NCI-H510A treated with DMSO at 0.1 percent for 48 hours (cell line): Measurements from ENCODE around the gene S100A14.
"Not testable (repeated sequence)": the region's sequence is repeated elsewhere in the genome, so short reads cannot be mapped to it uniquely, and the experiment has no call there.

ENCODE experiments used
- DNase-seq: peaks from one replicate; lab custom pipeline; 2025; lab: John Stamatoyannopoulos, UW

The S100A14 gene

DNA sequence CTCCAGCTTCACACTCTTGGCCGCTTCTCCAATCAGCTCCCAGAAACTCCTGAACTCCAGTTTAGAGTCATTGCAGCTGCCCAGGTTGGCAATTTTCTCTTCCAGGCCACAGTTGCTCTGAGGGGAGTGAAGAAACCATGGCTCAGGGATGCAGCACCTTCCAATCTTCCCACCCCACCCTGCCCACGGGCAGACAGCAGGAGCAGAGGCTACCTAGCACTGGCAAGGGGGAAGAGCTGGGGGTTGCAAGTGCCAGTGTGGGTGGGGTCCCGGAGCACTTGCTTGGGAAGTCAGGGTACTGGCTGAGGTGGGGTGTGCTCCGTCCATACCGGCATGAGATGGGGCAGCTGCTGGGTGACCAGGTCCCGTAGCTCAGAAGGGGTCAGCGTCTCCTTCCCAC, 1.2 kb downstream of the S100A14 start:
- no peak for DNase-seq

DNA sequence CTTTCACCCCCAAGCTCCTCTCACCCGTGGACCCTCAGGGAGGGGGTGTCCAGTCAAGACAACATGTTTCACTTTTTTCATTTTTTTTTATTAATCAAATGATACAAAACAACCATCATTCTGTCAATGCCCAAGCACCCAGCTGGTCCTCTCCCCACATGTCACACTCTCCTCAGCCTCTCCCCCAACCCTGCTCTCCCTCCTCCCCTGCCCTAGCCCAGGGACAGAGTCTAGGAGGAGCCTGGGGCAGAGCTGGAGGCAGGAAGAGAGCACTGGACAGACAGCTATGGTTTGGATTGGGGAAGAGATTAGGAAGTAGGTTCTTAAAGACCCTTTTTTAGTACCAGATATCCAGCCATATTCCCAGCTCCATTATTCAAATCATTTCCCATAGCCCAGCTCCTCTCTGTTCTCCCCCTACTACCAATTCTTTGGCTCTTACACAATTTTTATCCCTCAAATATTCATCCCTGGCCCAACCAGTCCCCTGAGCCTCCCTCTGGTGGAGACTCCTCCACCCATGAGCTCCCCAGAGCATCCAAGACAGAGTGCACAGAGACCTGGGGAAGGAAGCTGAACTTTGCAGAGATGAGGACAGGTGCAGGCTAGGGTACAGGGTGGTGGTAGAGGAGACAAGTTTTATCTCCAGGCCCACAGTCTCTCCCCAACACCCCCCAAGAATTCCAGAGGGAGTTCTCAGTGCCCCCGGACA, 1.8 kb downstream of the S100A14 start:
- DNase-seq = no peak

DNA sequence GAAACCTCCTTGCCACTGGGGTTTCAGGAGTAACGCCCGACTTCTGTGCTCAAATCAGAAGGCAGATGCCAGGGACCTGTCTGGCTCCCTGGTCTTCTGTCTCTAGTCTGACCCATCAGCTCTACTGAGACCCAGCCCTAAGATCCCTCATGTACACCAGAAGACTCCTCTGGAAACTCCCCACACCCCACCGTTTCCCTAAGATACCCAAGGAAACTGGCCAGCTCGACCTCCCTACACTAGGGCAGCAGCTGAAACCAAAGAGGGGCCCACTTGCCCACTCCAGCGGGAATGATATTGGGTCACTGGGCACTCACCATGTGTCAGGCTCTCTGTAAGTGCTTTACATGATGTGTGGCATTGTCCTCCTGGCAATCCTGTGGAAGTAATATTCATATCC, 2.7 kb downstream of the S100A14 start:
- DNase-seq = no peak

DNA sequence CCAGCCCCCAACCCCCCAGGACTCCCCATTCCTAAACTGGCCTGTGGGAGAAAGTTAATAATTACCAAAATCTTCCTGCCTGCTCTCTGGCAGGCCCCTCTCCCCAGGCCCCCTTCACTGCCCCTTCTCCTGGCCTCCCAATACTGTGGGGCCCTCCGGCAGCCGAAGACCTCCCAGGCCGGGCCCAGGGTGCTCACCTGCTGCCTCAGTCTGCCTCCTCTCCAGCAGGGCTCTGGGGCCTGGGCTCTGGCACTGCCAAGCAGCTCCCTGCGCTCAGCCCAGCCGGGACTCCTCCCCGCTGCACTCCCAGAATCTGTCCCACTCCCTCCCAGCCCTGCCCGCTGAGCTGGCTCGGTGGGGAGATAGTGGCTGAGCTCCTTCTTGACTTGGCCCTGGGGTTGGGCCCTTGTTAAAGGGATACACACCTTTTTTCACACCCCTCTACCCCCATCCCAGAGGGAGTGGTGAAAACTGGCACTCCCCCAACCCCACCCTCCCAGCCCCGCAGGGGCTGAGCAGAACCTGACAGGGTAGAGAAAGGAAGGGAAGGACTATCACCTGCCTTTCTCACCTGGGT, 3.3 kb downstream of the S100A14 start, which contains the start of gene S100A16:
TSS of gene S100A16 (minus strand) at position 383 of the 577 bp plus-strand sequence. CDS start 4,986 bp downstream, outside the sequence.
- DNase-seq = no peak

DNA sequence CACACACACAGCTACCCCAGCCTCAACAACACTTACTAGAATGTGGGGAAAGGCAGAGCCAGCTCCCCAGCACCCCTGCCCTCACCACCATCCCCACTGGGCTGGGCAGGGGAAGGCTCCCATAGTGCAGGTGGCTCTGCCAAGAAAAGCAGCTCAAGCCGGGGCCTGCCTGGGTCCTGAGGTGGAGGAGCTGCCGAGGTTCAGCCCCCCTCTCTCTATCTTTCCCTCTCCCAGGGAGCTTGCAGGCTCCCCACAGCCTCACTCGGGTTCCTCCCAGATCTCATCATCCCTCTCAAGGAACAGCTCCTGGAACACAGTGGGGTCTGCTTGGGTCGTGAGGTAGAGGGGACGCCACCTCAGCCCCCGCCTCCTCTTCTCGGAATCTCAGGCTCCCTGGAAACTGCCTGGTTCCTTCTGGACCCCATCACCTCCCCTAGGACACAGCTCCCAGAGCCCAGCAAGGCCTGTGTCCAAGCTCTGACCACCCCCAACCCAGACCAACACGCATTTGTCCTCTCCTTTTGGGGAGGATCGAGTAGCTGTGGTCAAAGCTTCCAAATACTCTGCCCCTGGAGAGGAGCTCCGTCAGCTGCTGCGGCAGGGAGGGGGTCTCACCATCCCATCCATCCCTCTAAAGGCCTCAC, 3.9 kb downstream of the S100A14 start:
- no peak for DNase-seq

DNA sequence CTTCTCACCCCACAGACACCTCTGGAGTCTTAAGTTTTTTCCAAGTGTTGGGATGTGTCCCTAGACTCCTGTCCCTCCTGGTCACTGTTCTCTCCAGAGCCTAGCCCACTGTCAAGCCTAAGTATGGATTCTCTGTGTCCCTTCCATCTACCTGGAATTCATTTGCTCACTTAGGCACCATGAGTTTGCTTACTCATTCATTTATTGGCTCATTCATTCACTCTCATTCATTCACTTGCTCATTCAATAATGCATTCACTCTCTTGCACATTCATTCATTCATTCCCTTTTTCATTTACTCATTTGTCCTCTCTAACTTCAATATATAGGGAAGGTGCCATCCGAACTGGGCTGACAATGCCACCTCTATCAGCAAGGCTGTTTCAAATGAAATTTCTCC, 4.8 kb downstream of the S100A14 start:
- no peak for DNase-seq

DNA sequence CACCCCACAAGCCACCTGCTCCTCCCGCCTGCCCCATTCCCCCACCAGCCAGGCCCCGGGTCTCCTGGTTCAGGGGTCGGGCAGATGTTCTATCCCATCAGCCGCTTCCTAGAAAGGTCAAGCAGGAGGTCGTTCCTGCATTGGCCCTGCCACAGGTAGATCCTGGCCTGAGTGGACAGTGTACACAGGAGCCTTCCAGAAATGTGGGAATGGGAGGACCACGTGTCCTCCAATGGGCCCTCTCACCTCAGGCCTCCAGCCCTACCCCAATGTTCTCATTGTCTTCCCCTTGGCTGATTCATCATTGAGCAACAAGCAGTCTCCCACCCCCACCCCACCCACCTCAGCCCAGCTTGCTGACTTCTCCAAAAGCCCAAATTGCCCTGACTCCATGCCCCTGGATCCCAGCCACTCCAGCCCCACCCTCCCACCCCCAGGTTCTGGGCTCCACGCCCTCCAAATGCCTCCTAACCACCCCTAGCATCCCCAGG, 5.3 kb downstream of the S100A14 start:
- DNase-seq = no peak

DNA sequence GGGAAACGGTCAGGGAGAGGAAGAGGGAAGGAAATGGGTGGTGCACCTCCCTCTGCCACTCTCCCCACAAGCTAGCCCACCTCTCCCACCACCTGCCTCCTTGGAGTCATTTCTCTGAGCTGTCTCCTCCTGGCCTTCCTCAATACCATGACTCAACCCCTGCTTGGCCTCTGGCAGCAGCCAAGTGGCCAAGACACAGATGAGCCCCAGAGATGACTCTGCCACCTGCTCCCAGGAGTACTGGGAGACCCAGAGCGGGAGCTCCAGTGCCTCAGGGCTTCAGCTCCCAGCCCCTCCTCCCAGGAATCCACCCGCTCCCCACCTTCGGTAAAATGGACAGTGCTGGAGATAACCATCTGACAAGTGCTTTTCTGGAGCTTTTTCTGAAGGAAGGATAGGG, 5.8 kb downstream of the S100A14 start:
- no peak for DNase-seq

DNA sequence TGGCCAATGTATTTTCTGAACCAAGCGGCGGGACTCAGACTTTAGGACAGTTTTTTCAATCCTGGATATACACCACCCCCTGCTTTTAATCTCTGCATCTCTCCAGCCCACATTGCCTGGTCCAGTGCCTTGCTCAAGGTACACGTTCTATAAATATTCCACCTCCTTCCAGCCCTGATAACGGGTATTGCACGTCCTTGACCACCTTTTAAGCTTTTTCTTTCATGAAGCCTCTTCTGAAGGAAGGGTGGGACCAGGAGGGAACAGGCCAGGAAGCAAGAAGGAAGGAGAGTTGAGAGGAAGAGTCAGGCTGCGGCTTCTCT, 6.6 kb downstream of the S100A14 start:
- DNase-seq = no peak

DNA sequence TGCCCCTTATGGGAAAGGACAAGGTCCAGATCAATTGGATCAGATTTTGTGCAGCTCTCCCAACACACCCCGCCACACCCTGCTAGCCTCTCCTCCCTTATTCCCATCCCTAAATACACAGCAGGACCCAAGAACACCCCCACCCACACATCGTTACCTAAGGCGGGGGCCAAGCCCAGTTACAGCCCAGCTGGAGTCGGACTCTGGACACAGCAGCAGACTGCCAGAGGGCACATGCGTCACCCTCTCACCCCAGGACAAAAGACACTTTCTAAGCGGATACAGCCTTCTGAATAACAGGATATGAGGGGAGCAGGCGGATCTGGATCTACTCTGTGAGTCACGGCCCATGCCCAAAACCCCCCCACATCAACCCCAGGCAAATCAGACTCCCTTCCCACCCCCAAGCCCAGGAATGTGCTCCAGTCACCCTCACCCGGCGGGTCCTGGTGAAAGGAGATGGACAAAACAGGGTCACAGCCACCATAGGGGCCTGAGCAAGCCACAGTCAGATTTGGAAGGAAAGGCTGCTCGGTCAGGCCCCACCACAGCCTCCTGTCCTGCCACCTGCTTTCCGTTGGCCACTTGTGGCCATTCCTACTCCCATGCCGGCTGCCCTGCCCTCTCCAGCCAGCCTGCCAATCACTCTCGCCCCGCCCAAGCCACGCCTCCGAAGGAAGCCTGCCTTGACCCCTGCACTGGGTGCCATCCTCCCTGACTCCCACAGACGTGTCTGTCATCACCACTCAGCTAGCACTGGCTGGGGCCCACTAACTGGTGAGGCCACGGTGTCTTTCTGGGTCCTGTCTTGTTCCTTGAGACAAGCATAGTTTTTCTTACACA, 7.2 kb downstream of the S100A14 start:
- DNase-seq = no peak

DNA sequence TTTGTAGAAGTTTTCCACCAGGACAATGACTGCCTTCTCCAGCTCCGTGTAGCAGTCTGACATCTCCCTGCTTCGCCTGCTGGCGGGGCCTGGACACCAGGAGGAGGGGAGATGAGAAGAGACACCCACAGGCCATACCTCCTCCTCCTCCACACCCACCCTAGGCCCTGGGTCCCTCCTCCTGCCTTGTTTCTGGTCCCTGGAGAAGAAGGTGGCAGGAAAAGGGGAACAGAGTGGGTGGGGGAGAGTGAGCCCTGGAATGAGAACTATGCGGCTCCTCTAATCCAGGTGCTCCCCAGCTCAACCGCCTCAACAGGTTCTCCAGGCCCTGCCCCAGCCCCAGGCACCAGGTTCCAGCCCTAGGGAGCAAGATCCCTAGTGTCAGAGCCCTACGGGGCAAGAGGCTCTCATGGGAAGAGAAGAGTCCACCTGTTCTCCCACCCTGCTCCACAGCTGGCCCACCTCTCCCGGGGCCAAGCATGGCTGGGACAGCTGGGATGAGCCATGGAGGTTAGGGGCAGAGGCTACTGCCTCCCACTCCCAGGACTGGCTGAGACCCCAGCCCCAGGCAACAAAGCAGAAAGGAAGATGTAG, 7.9 kb downstream of the S100A14 start:
- DNase-seq = no peak

DNA sequence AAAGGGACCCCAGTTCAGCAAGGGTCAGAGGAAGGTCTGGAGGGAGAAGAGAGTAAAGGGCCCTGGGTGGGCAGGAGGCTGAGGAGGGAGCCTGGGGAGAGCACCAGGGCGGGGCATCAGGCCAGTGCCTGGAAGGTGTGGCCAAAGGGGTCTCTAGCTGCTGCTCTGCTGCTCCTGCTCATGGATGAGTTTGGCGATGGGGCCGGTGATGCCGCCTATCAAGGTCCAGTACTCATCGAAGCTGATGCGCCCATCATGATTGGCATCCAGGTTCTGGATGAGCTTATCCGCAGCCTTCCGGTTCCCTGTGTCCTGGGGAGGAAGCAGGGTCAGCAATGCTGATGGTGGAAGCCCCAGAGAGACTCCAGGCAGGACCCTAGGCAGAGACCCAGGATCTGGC, 8.7 kb downstream of the S100A14 start:
- DNase-seq = no peak

DNA sequence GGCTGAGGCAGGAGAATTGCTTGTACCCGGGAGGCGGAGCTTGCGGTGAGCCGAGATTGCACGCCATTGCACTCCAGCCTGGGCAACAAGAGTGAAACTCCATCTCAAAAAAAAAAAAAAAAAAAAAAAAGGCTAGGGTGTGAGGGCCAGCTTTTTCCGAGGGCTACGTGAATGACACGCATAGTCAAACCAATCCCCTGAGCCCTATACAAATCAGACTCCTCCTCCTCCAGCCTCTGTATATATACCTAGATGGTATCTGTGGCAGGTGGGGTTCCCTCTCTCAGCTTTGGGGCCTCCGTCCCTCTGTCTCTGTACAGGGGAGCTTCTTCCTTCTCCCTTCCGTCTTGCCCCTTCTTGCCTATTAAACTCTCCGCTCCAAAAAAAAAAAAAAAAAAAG, 9.9 kb downstream of the S100A14 start:
- DNase-seq = no peak

DNA sequence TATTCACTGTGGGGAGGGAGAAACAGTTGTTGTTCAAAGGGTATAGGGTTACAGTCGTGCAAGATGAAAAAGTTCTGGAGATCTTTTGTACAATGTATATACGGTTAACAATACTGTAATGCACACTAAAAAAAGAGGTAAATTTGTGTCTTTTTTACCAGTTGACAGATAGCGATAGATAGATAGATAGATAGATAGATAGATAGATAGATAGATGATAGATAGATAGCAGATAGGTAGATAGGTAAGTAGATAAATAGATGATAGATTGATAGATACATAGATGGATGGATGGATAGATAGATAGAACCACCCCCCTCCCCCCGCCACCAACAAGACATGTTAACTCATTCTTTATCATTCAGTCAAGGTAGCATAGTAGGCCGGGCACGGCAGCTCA, 13.4 kb downstream of the S100A14 start:
- DNase-seq = no peak

DNA sequence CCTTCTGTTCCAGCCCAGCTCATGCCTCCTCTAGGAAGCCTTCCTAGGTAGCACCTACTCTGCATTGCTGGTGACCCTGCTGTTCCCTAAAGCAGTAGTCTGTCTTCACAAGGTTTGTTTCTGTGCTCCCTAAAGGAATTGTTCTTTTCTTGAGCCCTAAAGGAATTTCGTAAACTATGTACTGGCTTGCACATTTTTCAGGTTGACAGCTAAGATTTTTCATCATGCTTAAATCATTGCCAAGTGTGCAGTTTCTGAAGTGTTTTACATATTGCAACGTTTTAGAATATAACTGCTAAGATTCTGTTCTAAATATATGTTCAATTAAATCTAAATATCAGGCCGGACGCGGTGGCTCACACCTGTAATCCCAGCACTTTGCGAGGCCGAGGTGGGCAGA, 16.3 kb downstream of the S100A14 start:
- DNase-seq = no peak

DNA sequence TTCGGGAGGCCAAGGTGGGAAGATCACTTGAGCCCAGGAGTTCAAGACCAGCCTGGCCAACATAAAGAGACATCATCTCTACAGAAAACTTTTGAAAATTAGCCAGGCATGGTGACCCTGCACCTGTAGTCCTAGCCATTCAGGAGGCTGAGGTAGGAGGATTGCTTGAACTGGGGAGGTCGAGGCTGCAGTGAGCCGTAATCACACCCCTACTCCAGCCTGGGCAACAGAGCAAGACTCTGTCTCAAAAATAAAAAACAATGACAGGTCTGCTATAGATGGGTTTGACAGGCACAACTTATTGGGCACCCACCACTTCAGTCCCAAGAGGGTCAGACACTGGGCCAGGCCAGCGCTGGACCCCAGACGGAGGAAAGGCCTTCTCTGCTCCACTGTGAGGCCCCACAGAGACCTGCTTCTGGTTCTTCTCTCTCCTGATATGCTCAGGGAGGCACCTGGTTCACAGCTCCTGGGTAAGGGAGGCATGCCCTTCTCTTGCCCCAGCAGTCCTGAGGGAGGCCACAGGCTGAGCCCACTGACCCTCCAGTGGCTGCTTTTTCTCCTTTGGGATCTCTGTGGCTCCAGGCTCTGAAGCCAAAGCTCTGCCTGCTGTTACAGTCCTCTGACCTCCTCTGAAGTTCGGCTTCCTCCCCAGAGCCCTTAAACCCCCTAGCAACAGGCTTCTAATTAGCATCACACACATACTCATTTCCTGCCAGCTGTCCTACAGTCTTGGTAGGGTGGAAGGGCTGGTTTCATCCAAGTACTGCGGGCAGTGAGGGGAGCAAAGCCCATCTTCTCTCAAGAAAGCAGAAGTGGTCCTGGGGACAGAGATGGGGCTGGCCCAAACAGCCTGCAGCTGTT, 17.6 kb downstream of the S100A14 start:
- DNase-seq = peak; percentile 55

DNA sequence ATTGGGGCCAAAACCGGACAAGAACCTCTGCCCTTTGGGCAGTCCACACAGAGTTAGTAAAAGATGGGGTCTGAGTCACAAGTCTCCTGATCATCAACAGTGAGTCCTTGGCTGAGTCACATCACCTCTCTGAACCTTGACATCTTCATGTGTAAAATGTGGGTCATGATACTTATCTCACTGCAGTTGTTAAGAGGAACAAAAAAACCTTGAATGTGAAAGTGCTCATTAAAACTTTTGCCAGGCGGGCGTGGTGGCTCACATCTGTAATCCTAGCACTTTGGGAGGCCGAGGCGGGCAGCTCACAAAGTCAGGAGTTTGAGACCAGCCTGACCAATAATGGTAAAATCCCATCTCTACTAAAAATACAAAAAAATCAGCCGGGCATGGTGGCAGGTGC, 18.9 kb downstream of the S100A14 start:
- no peak for DNase-seq

DNA sequence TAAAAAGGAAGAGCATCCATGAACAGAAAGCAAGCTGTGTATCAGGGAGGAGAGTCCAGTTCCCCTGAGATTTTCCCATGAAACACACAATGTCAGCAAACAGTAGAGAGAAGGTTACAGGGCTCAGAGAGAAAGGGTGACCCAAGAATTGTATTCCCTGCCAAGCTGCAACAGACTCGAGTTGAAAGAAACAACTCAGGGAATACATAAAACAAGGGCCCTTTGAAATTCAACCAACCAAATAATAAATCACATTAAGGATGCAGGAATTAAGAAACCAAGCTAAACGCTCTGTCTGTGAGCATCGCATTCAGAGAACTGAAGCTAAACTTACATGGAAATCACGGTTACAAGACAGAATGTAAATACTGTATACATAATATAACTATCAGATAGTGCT, 23.4 kb downstream of the S100A14 start:
- no peak for DNase-seq

DNA sequence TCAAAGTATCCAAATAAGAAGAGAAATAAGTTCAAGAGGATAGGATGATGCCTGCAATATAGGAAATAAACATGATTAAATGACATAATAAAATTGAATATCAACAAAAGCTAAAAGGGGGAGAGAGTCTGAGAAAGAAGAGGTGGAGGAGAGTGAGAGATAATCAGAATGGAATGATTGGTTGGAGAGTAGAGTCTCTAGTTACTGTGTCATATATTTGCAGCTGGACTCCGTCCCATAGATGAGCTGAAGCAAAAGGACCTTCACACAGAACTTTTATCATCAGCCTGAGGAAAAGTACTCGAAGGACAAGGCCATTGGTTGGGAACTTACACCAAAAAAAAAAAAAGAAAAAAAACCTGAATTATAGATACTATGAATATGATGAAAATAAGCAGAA, 27.6 kb downstream of the S100A14 start:
- DNase-seq = no peak

DNA sequence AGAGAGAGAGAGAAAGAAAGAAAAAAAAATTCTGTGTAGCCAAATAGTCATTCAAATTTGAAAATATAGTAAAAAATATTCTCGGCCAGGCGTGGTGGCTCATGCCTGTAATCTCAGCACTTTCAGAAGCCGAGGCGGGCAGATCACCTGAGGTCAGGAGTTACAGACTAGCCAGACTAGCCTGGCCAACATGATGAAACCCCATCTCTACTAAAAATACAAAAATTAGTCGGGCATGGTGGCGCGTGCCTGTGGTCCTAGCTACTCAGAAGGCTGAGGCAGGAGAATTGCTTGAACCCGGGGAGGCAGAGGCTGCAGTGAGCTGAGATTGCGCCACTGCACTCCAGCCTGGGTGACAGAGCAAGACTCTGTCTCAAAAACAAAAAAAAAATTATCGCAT, 28.1 kb downstream of the S100A14 start:
- not testable (repeated sequence) for DNase-seq

DNA sequence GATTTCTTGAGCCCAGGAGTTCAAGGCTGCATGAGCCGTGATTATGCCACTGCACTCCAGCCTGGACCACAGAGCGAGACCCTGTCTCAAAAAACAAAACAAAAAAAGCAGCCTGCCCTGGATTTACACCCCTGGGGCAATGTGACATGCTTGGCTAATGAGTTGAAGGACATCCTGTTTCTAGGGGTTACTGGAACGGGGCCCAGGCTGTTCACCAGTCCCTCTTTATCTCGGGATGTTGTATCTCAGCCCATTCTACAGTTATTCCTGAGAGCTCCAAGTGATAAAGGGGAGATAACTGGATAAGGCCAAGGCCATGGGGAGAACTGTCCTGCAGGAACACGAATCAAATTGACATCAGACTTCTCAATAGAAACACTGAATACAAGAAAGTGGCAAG, 28.8 kb downstream of the S100A14 start:
- no peak for DNase-seq
